GM21529 (cell line): ENCODE data around the gene EN1.

Source experiments
- ATAC-seq: cut with Tn5 transposase; IDR thresholded peaks from one replicate; pipeline ENCODE4 v1.9.1; 2021; ENCODE audit not compliant: unreplicated experiment

EN1 gene

GRCh38 chr2:118826093-118826492 is 21.4 kb downstream of the EN1 start:
- no peak for ATAC-seq

GRCh38 chr2:118823633-118824032 is 23.8 kb downstream of the EN1 start:
- ATAC-seq, result no peak

- ATAC-seq, result no peak
Measured at GRCh38 chr2:118822572-118822971, 24.9 kb downstream of the EN1 start.

- no peak for ATAC-seq
Measured at GRCh38 chr2:118822015-118822414, 25.4 kb downstream of the EN1 start.

GRCh38 chr2:118817469-118817868 is 30.0 kb downstream of the EN1 start:
- ATAC-seq, result no peak

- ATAC-seq, result no peak
Measured at GRCh38 chr2:118816669-118817068, 30.8 kb downstream of the EN1 start.

- ATAC-seq, result no peak
Measured at GRCh38 chr2:118815731-118816130, 31.7 kb downstream of the EN1 start.

GRCh38 chr2:118815314-118815713 is 32.1 kb downstream of the EN1 start:
- no peak for ATAC-seq

GRCh38 chr2:118814368-118814767 is 33.1 kb downstream of the EN1 start:
- ATAC-seq, result no peak

GRCh38 chr2:118813601-118814339 is 33.7 kb downstream of the EN1 start:
- no peak for ATAC-seq

GRCh38 chr2:118813111-118813510 is 34.3 kb downstream of the EN1 start:
- no peak for ATAC-seq

- no peak for ATAC-seq
Measured at GRCh38 chr2:118812552-118812951, 34.9 kb downstream of the EN1 start.

- ATAC-seq, result no peak
Measured at GRCh38 chr2:118811514-118812115, 35.8 kb downstream of the EN1 start.

- ATAC-seq, result no peak
Measured at GRCh38 chr2:118810766-118811165, 36.7 kb downstream of the EN1 start.

GRCh38 chr2:118808429-118808809 is 39.0 kb downstream of the EN1 start:
- no peak for ATAC-seq

GRCh38 chr2:118807668-118808428 is 39.6 kb downstream of the EN1 start:
- no peak for ATAC-seq

- ATAC-seq, result no peak
Measured at GRCh38 chr2:118806797-118807667, 40.4 kb downstream of the EN1 start.

GRCh38 chr2:118805064-118805690 is 42.3 kb downstream of the EN1 start:
- ATAC-seq, result no peak

- ATAC-seq, result no peak
Measured at GRCh38 chr2:118803012-118803411, 44.4 kb downstream of the EN1 start.

GRCh38 chr2:118801151-118801550 is 46.3 kb downstream of the EN1 start:
- no peak for ATAC-seq

- ATAC-seq, result no peak
Measured at GRCh38 chr2:118800736-118801135, 46.7 kb downstream of the EN1 start.
